Caco-2 (cell line): ENCODE data around the gene PPM1J. TPM values are rescaled to one million over a fixed set of nuclear protein-coding genes. Genes with fewer than 3 reads are reported as not detected.

Experiments used
- BruUV-seq: library from RNA; stranded (reverse); fragments of 400-500 nt; replicated peaks from 2 replicates; lab custom pipeline; 2021; lab: Mats Ljungman, UMichigan
- CTCF ChIA-PET: fragments of 300-600 bp; sonication (Branson Sonifier 250); formaldehyde crosslinking; loops from one replicate; lab custom pipeline; 2022; ENCODE audit warnings: antibody characterized with exemption; lab: Charles Lee
- POLR2A ChIA-PET: fragments of 300-600 bp; sonication (Branson Sonifier 250); formaldehyde crosslinking; loops from one replicate; lab custom pipeline; 2022; ENCODE audit warnings: antibody characterized with exemption; lab: Charles Lee
- DNase-seq, 2 experiments: peaks; one replicate each; pipeline versions ENCODE4 v3.0.0 to v3.0.0-alpha.2; 2020 to 2022
- H3K27me3 ChIP-seq: replicated peaks from 2 replicates; pipeline ENCODE4 v1.6.0; 2011; ENCODE audit warnings: low read length; ENCODE audit not compliant: control insufficient read depth, insufficient read depth
- H3K36me3 ChIP-seq: 2 replicates; pipeline ENCODE4 v1.5.1; 2011; ENCODE audit warnings: low read length; ENCODE audit not compliant: control insufficient read depth, insufficient read depth
- H3K4me1 ChIP-seq: fragments of 250-450 bp; sonication (Bioruptor Pico); 2 replicates; pipeline ENCODE4 v1.5.1; 2020; ENCODE audit warnings: mild to moderate bottlenecking
- H3K4me3 ChIP-seq: 2 replicates; pipeline ENCODE4 v1.5.1; 2011; ENCODE audit warnings: low read depth, mild to moderate bottlenecking, control low read depth, low read length
- H3K9me3 ChIP-seq: fragments of 250-450 bp; sonication (Bioruptor Pico); 2 replicates; pipeline ENCODE4 v1.5.1; 2020; ENCODE audit warnings: mild to moderate bottlenecking, moderate library complexity
- H3K27ac Mint-ChIP-seq: one replicate; pipeline ENCODE4 v1.8.0; 2022; ENCODE audit warnings: mixed read lengths; ENCODE audit not compliant: unreplicated experiment
- H3K27me3 Mint-ChIP-seq: one replicate; pipeline ENCODE4 v1.8.0; 2022; ENCODE audit warnings: mixed read lengths; ENCODE audit not compliant: insufficient read depth, unreplicated experiment
- H3K36me3 Mint-ChIP-seq: one replicate; pipeline ENCODE4 v1.8.0; 2022; ENCODE audit warnings: mild to moderate bottlenecking, mixed read lengths; ENCODE audit not compliant: insufficient read depth, unreplicated experiment
- H3K4me1 Mint-ChIP-seq: one replicate; pipeline ENCODE4 v1.8.0; 2022; ENCODE audit warnings: low read depth, mixed read lengths; ENCODE audit not compliant: unreplicated experiment
- H3K4me3 Mint-ChIP-seq: one replicate; pipeline ENCODE4 v1.8.0; 2022; ENCODE audit warnings: mild to moderate bottlenecking, moderate library complexity, mixed read lengths; ENCODE audit not compliant: unreplicated experiment
- H3K9me3 Mint-ChIP-seq: one replicate; pipeline ENCODE4 v1.8.0; 2022; ENCODE audit warnings: mixed read lengths; ENCODE audit not compliant: unreplicated experiment
- intact Hi-C: fragments of 100-400 bp; cut with micrococcal nuclease; formaldehyde crosslinking; loops from one replicate; pipeline ENCODE4 v1.10.0; 2022; ENCODE audit not compliant: unreplicated experiment
- total RNA-seq: library from RNA; stranded (reverse); gene quantifications from 2 replicates; pipeline ENCODE4 v1.2.3, GENCODE V29; 2022
- TF ChIP-seq, protein P1 (sequence below), 2 experiments: fragments of 200-600 bp in 1 of 2; IDR thresholded peaks; 1 replicate in 1 of 2; 2 replicates in 1 of 2; pipeline versions ENCODE4 v1.5.1 to v1.8.0; 2011 to 2022; ENCODE audit warnings: antibody characterized with exemption in 1 of 2, control low read depth in 1 of 2, inconsistent platforms in 1 of 2, low read depth in 1 of 2, low read length in 1 of 2, mild to moderate bottlenecking in 1 of 2, moderate library complexity in 1 of 2; ENCODE audit not compliant: insufficient read depth in 1 of 2, severe bottlenecking in 1 of 2, unreplicated experiment in 1 of 2

The PPM1J gene
- total RNA-seq, 1 experiment from 2014 or later, result 1.5 TPM

DNA sequence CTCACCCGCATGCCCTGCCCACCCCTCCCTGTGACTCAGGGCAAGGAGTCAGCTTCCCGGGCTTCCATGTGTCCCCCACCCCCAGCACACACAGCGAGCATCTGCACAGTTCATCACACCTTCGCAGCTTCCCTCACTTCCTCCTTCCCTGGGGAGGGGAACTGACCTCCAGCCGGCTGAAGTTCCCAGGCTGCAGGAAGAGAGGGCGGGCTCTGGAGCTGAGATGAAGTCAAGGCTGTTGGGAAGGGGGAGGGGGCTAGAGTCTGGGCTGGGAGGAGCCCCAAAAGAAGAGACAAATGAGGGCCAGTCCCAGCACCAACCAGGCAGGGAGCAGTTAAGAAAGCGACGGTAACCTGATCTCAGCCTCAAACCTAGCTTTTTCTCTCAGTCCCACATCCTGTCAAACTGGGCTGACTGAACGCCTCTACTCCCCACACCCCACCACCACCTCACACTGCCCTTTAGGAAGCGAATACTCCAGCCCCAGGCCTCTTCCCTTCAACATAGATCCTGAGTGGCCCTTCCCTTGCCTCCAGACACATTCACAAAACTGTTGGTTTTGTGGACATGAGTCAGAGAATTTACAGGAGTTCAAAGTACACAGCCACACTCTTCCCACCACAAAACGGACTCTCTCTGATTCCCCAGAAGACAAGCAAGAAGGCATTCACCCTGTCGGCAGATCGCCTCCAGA is 10.1 kb downstream of the PPM1J start:
- no peaks in the 10 kb centered on the region for H3K9me3 ChIP-seq
- TF ChIP-seq, protein P1, sequence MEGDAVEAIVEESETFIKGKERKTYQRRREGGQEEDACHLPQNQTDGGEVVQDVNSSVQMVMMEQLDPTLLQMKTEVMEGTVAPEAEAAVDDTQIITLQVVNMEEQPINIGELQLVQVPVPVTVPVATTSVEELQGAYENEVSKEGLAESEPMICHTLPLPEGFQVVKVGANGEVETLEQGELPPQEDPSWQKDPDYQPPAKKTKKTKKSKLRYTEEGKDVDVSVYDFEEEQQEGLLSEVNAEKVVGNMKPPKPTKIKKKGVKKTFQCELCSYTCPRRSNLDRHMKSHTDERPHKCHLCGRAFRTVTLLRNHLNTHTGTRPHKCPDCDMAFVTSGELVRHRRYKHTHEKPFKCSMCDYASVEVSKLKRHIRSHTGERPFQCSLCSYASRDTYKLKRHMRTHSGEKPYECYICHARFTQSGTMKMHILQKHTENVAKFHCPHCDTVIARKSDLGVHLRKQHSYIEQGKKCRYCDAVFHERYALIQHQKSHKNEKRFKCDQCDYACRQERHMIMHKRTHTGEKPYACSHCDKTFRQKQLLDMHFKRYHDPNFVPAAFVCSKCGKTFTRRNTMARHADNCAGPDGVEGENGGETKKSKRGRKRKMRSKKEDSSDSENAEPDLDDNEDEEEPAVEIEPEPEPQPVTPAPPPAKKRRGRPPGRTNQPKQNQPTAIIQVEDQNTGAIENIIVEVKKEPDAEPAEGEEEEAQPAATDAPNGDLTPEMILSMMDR (IDR thresholded peaks at IDR 0.05; ENCODE audit: insufficient read depth in 1 of 2, low read depth in 1 of 2, low read length in 1 of 2, severe bottlenecking in 1 of 2, unreplicated experiment in 1 of 2), result no peak

DNA sequence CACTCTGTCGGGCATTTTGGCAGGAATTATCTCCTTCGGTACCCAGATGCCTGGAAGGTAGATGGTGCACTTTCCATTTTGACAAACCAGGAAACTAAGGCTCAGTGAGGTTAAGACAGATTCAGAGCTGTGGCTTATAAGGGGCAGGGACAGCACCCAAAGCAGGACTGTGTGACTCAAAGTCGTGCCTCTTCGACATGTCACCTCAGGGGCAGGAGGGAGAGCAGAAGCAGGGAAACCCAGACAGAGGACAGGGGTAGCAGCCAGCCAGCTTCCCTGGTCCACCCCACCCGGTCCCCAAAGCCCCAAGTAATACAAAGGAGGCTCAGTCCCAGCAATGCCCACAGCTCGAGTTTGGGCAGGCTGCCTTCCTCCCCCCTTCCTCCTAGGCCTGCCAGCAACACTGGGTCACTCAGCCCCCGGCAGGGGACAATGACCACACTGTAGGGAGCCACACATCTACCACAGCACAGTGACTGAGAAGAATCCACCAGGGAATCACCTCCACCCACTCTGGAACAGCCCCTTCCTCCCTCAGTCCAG is 10.7 kb downstream of the PPM1J start:
- no peaks in the 10 kb centered on the region for H3K9me3 ChIP-seq
- TF ChIP-seq, protein P1 (IDR thresholded peaks at IDR 0.05; ENCODE audit: insufficient read depth in 1 of 2, low read depth in 1 of 2, low read length in 1 of 2, severe bottlenecking in 1 of 2, unreplicated experiment in 1 of 2), result no peak
- peak overlapping the region; percentile 36 for H3K4me3 ChIP-seq
- Mint-ChIP-seq H3K4me1 (peaks cover 27% of the 10 kb centered on the region), H3K4me3 (peak overlapping the region; percentile 88), H3K27ac (peak overlapping the region; percentile 69), H3K27me3 (no peaks in the 10 kb centered on the region), H3K36me3 (peaks cover 63% of the 10 kb centered on the region), H3K9me3 (no peaks in the 10 kb centered on the region)
- BruUV-seq, result no TSS peak
- ChIA-PET CTCF (interaction anchor here (0.7 to 1.2 kb wide), 5 partner anchors 11 to 310 kb away, joined by 3 to 7 read pairs (median 4); partner anchors contain the start of genes MOV10 and PPM1J), POLR2A (interaction anchor here (0.6 to 1.4 kb wide), 2 partner anchors 30 to 310 kb away, joined by 3 to 6 read pairs; partner anchors contain the start of gene MOV10)
- H3K36me3 ChIP-seq, result no peaks in the 10 kb centered on the region
- DNase-seq, result no peak
- no peaks in the 10 kb centered on the region for H3K27me3 ChIP-seq
- intact Hi-C loops, result no loop called here
- H3K4me1 ChIP-seq, result peaks cover 55% of the 10 kb centered on the region

More for the DNA sequence above, 10.1 kb downstream of the PPM1J start:
- peaks cover 48% of the 10 kb centered on the region for H3K4me1 ChIP-seq
- no TSS peak for BruUV-seq
- ChIA-PET POLR2A (interaction anchor here (0.6 to 1.4 kb wide), 2 partner anchors 30 to 311 kb away, joined by 3 to 6 read pairs; partner anchors contain the start of gene MOV10), CTCF (interaction anchor here (0.7 to 1.2 kb wide), 5 partner anchors 10 to 310 kb away, joined by 3 to 7 read pairs (median 4); partner anchors contain the start of genes MOV10 and PPM1J)
- Mint-ChIP-seq H3K4me3 (peak overlapping the region; percentile 88), H3K4me1 (peaks cover 23% of the 10 kb centered on the region), H3K9me3 (no peaks in the 10 kb centered on the region), H3K27me3 (no peaks in the 10 kb centered on the region), H3K36me3 (peaks cover 57% of the 10 kb centered on the region), H3K27ac (peak overlapping the region; percentile 69)
- no peaks in the 10 kb centered on the region for H3K36me3 ChIP-seq
- H3K27me3 ChIP-seq, result no peaks in the 10 kb centered on the region
- intact Hi-C loops, result loop anchor here (5.0 kb wide), 1 partner anchor 203 kb away; no protein-coding TSS in a partner anchor
- peak; percentile 82 to 89 for DNase-seq
- H3K4me3 ChIP-seq, result peak overlapping the region; percentile 84

DNA sequence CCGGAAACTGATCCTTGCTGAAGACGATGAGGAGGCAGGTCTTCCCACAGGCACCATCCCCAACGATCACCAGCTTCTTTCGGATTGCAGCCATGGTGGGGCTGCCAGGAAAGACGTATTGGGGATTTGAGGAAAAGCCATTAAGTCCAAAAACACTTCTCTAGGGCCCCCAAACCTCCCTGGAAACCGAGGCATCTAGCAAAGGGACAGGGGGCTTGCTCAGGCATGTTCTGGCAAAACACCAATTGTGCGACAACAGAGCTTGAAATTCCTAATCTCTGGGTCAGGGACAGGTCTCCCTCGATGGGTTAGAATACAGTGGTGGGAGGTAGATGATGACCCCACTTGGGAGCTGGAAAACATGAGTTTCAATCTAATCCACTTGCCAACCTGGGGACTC is 11.4 kb downstream of the PPM1J start:
- CTCF ChIA-PET, result no interaction called here
- no TSS peak for BruUV-seq
- POLR2A ChIA-PET, result no interaction called here
- Histone ChIP-seq H3K36me3 (no peaks in the 10 kb centered on the region), H3K4me1 (peaks cover 58% of the 10 kb centered on the region), H3K27me3 (no peaks in the 10 kb centered on the region), H3K9me3 (no peaks in the 10 kb centered on the region), H3K4me3 (no peak overlapping the region)
- peak overlapping the region; percentile 88 for H3K4me3 Mint-ChIP-seq
- TF ChIP-seq, protein P1 (IDR thresholded peaks at IDR 0.05; ENCODE audit: insufficient read depth in 1 of 2, low read depth in 1 of 2, low read length in 1 of 2, severe bottlenecking in 1 of 2, unreplicated experiment in 1 of 2), result no peak
- H3K36me3 Mint-ChIP-seq, result peaks cover 71% of the 10 kb centered on the region
- H3K9me3 Mint-ChIP-seq, result no peaks in the 10 kb centered on the region
- no peak for DNase-seq
- H3K27ac Mint-ChIP-seq, result no peak overlapping the region
- H3K27me3 Mint-ChIP-seq, result no peaks in the 10 kb centered on the region
- intact Hi-C loops, result no loop called here
- peaks cover 34% of the 10 kb centered on the region for H3K4me1 Mint-ChIP-seq
